ENCODE measurements around the gene PPP1R16B.

PPP1R16B gene

GRCh38 chr20:38764567-38765318, 40.8 kb upstream of the PPP1R16B start:
- Histone ChIP-seq H4K20me1 (ENCODE audit: low read depth, low read length) (no peaks in the 10 kb centered on the region), H2AFZ (ENCODE audit: low read depth, low read length, severe bottlenecking) (no peak overlapping the region), H3K27ac (ENCODE audit: low read depth, low read length) (no peak overlapping the region), H3K9ac (ENCODE audit: low read length) (no peak overlapping the region), H3K36me3 (ENCODE audit: low read length) (no peaks in the 10 kb centered on the region), H3K9me3 (ENCODE audit: insufficient read depth, low read length) (no peaks in the 10 kb centered on the region), H3K4me3 (ENCODE audit: insufficient read depth, low read length, poor library complexity, severe bottlenecking) (no peak overlapping the region), H3K9me2 (replicated peaks; ENCODE audit: insufficient read depth, low read length) (no peaks in the 10 kb centered on the region), H3K27me3 (ENCODE audit: low read length) (no peaks in the 10 kb centered on the region), H3K79me2 (ENCODE audit: insufficient read depth, low read length) (no peaks in the 10 kb centered on the region), H3F3A (ENCODE audit: insufficient read depth) (no peaks in the 10 kb centered on the region), H3K4me2 (ENCODE audit: low read depth, low read length, poor library complexity, severe bottlenecking) (no peak overlapping the region)
- no peak for TF ChIP-seq CTCF (IDR thresholded peaks at IDR 0.05; ENCODE audit: insufficient read depth, low read length, poor library complexity, severe bottlenecking)
- TF ChIP-seq EZH2phosphoT487 (conservative IDR thresholded peaks at IDR 0.05; ENCODE audit: low read length), result no peak

GRCh38 chr20:38766071-38766470, 39.4 kb upstream of the PPP1R16B start:
- H3K36me3 ChIP-seq (ENCODE audit: low read length), result no peaks in the 10 kb centered on the region

GRCh38 chr20:38769376-38770295, 35.9 kb upstream of the PPP1R16B start:
- TF ChIP-seq EZH2phosphoT487 (conservative IDR thresholded peaks at IDR 0.05; ENCODE audit: low read length), result no peak
- no peak for TF ChIP-seq CTCF (IDR thresholded peaks at IDR 0.05; ENCODE audit: insufficient read depth, low read length, poor library complexity, severe bottlenecking)
- H3K27ac ChIP-seq (ENCODE audit: low read depth, low read length), result no peak overlapping the region
- no peaks in the 10 kb centered on the region for H3F3A ChIP-seq (ENCODE audit: insufficient read depth)
- H3K79me2 ChIP-seq (ENCODE audit: insufficient read depth, low read length), result no peaks in the 10 kb centered on the region
- no peaks in the 10 kb centered on the region for H3K9me3 ChIP-seq (ENCODE audit: insufficient read depth, low read length)
- H3K36me3 ChIP-seq (ENCODE audit: low read length), result peaks cover 11% of the 10 kb centered on the region
- no peak overlapping the region for H3K4me3 ChIP-seq (ENCODE audit: insufficient read depth, low read length, poor library complexity, severe bottlenecking)
- no peak overlapping the region for H3K9ac ChIP-seq (ENCODE audit: low read length)
- H4K20me1 ChIP-seq (ENCODE audit: low read depth, low read length), result no peaks in the 10 kb centered on the region
- no peak overlapping the region for H2AFZ ChIP-seq (ENCODE audit: low read depth, low read length, severe bottlenecking)
- H3K9me2 ChIP-seq (replicated peaks; ENCODE audit: insufficient read depth, low read length), result no peaks in the 10 kb centered on the region
- no peaks in the 10 kb centered on the region for H3K27me3 ChIP-seq (ENCODE audit: low read length)
- no peak overlapping the region for H3K4me2 ChIP-seq (ENCODE audit: low read depth, low read length, poor library complexity, severe bottlenecking)

More at GRCh38 chr20:38766071-38766470, 39.4 kb upstream of the PPP1R16B start:
- Histone ChIP-seq H3K9me2 (replicated peaks; ENCODE audit: insufficient read depth, low read length) (no peaks in the 10 kb centered on the region), H3K9me3 (ENCODE audit: insufficient read depth, low read length) (no peaks in the 10 kb centered on the region), H3K27me3 (ENCODE audit: low read length) (no peaks in the 10 kb centered on the region), H2AFZ (ENCODE audit: low read depth, low read length, severe bottlenecking) (no peak overlapping the region), H3K79me2 (ENCODE audit: insufficient read depth, low read length) (no peaks in the 10 kb centered on the region), H4K20me1 (ENCODE audit: low read depth, low read length) (no peaks in the 10 kb centered on the region), H3F3A (ENCODE audit: insufficient read depth) (no peaks in the 10 kb centered on the region), H3K9ac (ENCODE audit: low read length) (no peak overlapping the region), H3K4me2 (ENCODE audit: low read depth, low read length, poor library complexity, severe bottlenecking) (no peak overlapping the region), H3K4me3 (ENCODE audit: insufficient read depth, low read length, poor library complexity, severe bottlenecking) (no peak overlapping the region), H3K27ac (ENCODE audit: low read depth, low read length) (no peak overlapping the region)
- TF ChIP-seq EZH2phosphoT487 (conservative IDR thresholded peaks at IDR 0.05; ENCODE audit: low read length) (no peak), CTCF (IDR thresholded peaks at IDR 0.05; ENCODE audit: insufficient read depth, low read length, poor library complexity, severe bottlenecking) (no peak)

All from SU-DHL-6 (cell line).